Lung (tissue), 12 donors: Measurements from ENCODE around the gene CELF2. TPM values are rescaled to one million over a fixed set of nuclear protein-coding genes. Genes with fewer than 3 reads are reported as not detected.

Source experiments
- ATAC-seq: fragments of 200-7000 bp; cut with Tn5 transposase; one replicate; pipeline ENCODE4 v1.9.1; 2020; ENCODE audit warnings: moderate number of reproducible peaks; ENCODE audit not compliant: insufficient read depth, low FRiP score
- DNase-seq, 3 donors: peaks; one replicate each; pipeline ENCODE4 v3.0.0-alpha.2; 2013 to 2017
- H3K27ac ChIP-seq, 2 donors: one replicate each; pipeline ENCODE4 v1.5.1; 2013; ENCODE audit warnings: mild to moderate bottlenecking in 2 of 2, moderate library complexity in 2 of 2, control low read depth in 1 of 2, inconsistent platforms in 1 of 2, low read depth in 1 of 2, low read length in 1 of 2
- H3K27me3 ChIP-seq, 3 donors: one replicate each; pipeline ENCODE4 v1.5.1; 2013; ENCODE audit warnings: low read length in 2 of 3; ENCODE audit not compliant: control insufficient read depth in 3 of 3, insufficient read depth in 3 of 3
- H3K36me3 ChIP-seq, 4 donors: one replicate each; pipeline ENCODE4 v1.5.1; 2013; ENCODE audit warnings: low read length in 4 of 4, mild to moderate bottlenecking in 1 of 4, moderate library complexity in 1 of 4; ENCODE audit not compliant: control insufficient read depth in 4 of 4, insufficient read depth in 4 of 4
- H3K4me1 ChIP-seq, 5 donors: one replicate each; pipeline ENCODE4 v1.5.1; 2013; ENCODE audit warnings: low read length in 5 of 5, mild to moderate bottlenecking in 2 of 5, moderate library complexity in 1 of 5; ENCODE audit not compliant: control insufficient read depth in 5 of 5, insufficient read depth in 5 of 5
- H3K4me3 ChIP-seq: one replicate; pipeline ENCODE4 v1.5.1; 2013; ENCODE audit warnings: mild to moderate bottlenecking, control low read depth, moderate library complexity
- H3K9ac ChIP-seq, 2 donors: one replicate each; pipeline ENCODE4 v1.5.1; 2013; ENCODE audit warnings: low read length in 2 of 2, control low read depth in 1 of 2; ENCODE audit not compliant: insufficient read depth in 1 of 2
- H3K9me3 ChIP-seq, 4 donors: one replicate each; pipeline ENCODE4 v1.5.1; 2013; ENCODE audit warnings: low read length in 3 of 4, mild to moderate bottlenecking in 1 of 4, moderate library complexity in 1 of 4; ENCODE audit not compliant: control insufficient read depth in 4 of 4, insufficient read depth in 3 of 4
- CTCF ChIP-seq: IDR thresholded peaks from 2 replicates; pipeline ENCODE4 v1.5.1; 2012; ENCODE audit warnings: mild to moderate bottlenecking; ENCODE audit errors: control extremely low read depth, extremely low read depth
- WGBS, 2 donors: extraction: QIAGEN DNeasy Blood & Tissue Kit; methylation state at CpG; one replicate each; pipeline ENCODE4 v1.1.7; 2013; 5-methylcytosine and 5-hydroxymethylcytosine counted together
- polyA plus RNA-seq, 2 donors: library from polyadenylated mRNA; stranded (reverse); fragments of 200-250 nt; gene quantifications; one replicate each; pipeline ENCODE4 v1.2.1, GENCODE V29; 2013
- total RNA-seq, 2 donors: library from RNA; depleted of rRNA in 1 of 2; stranded (reverse); fragments of >200 nt in 1 of 2; gene quantifications; one replicate each; pipeline ENCODE4 v1.2.1, GENCODE V29; 2014 to 2021
- donor health status: control.
- donor health status: control.
- donor health status: Bipolar disorder and iron deficiency.
- donor health status: healthy.
- donor health status: DM: yes; HTN: yes; CAD: no.

The CELF2 gene
- total and polyA plus RNA-seq, 4 donors: 13.6 to 115 (median 63.7) TPM

GRCh38 chr10:11353006-11353896 is 335.6 kb downstream of the CELF2 start:
- ATAC-seq: no peak
- no peaks in the 10 kb centered on the region for H3K27me3 ChIP-seq
- 87 to 91% methylated on average over 12 of the region's 12 CpGs for WGBS, 2 donors

DNA sequence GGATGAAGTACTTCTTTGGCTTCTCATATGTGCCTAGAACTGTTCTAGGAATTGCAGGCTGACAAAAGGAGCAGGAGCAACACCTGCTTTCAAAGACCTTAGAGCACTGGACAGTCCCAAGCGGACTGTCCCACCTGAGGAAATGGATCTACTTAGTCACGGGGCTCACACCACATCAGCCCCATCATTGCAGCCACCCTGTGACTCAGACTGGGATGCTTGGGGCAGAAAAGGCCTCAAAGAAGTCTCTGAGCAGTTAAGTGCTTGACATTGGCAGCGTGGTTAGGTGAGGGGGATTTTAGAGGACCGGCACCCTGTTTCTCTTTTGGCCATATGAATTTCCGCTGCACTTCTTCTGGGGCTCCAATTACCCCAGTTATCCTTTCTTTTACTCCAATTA is 337.2 kb downstream of the CELF2 start:
- 93 to 95% methylated on average over 5 of the region's 5 CpGs for WGBS, 2 donors

More at GRCh38 chr10:11353006-11353896, 335.6 kb downstream of the CELF2 start:
- no peaks in the 10 kb centered on the region for H3K9me3 ChIP-seq
- H3K9ac ChIP-seq: no peak overlapping the region
- no peak overlapping the region for H3K27ac ChIP-seq
- peaks cover 0 to 6% (median 0%) of the 10 kb centered on the region in 5 donors for H3K4me1 ChIP-seq
- no peaks in the 10 kb centered on the region for H3K36me3 ChIP-seq
- H3K4me3 ChIP-seq: no peak overlapping the region
- no peak for DNase-seq
- no peak for TF ChIP-seq CTCF

DNA sequence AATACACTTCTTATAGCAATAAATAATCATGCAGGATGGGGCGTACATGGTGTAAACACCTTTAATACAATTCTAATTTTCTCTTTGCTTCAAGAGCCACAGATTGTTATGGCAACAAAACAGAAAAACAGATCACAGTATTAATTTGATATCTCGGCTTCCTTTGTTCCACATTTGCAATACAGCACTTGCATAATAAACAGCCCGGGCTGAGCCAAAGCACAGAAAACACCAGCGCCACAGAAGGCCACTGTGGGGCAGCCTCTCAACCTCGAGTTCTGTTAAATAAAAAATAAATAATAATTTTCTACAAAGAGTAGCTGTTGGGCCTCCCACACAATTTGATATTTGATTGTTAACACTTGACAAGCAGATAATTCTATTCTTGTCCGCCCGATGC is 337.9 kb downstream of the CELF2 start:
- no peak for TF ChIP-seq CTCF

More for the DNA sequence above, 337.2 kb downstream of the CELF2 start:
- Histone ChIP-seq H3K4me1 (peaks cover 0 to 6% (median 0%) of the 10 kb centered on the region in 5 donors), H3K36me3 (no peaks in the 10 kb centered on the region), H3K27ac (no peak overlapping the region), H3K27me3 (no peaks in the 10 kb centered on the region), H3K9me3 (peaks cover 0 to 5% (median 0%) of the 10 kb centered on the region in 4 donors), H3K4me3 (no peak overlapping the region), H3K9ac (no peak overlapping the region)
- DNase-seq (no peak), ATAC-seq (no peak)
- TF ChIP-seq CTCF: no peak

More for the DNA sequence above, 337.9 kb downstream of the CELF2 start:
- Histone ChIP-seq H3K27me3 (no peaks in the 10 kb centered on the region), H3K36me3 (no peaks in the 10 kb centered on the region), H3K4me1 (peaks cover 0 to 6% (median 0%) of the 10 kb centered on the region in 5 donors), H3K9me3 (peaks cover 0 to 7% (median 0%) of the 10 kb centered on the region in 4 donors), H3K27ac (no peak overlapping the region), H3K4me3 (no peak overlapping the region), H3K9ac (no peak overlapping the region)
- ATAC-seq (no peak), DNase-seq (peak in 1 of 3 donors; percentile 23)
- WGBS, 2 donors: 55 to 76% methylated on average over 7 of the region's 7 CpGs
